SK-N-SH treated with all-trans-retinoic acid at 6 μM for 48 hours (cell line): ENCODE data around the gene SLC9A7.

Experiments
- ATAC-seq: fragments of 200-7000 bp; cut with Tn5 transposase; 3 replicates; pipeline ENCODE4 v1.9.1; 2020; ENCODE audit warnings: mild to moderate bottlenecking, moderate library complexity
- BACH2 ChIP-seq: fragments of 250-450 bp; sonication (Bioruptor Pico); IDR thresholded peaks from 2 replicates; pipeline ENCODE4 v1.9.0; 2021; ENCODE audit warnings: mild to moderate bottlenecking, borderline replicate concordance
- CREB5 ChIP-seq: fragments of 250-450 bp; sonication (Bioruptor Pico); IDR thresholded peaks from 2 replicates; pipeline ENCODE4 v1.5.1; 2020; ENCODE audit warnings: low read depth, mild to moderate bottlenecking, moderate library complexity
- CSDC2 ChIP-seq: fragments of 250-450 bp; sonication (Bioruptor Pico); IDR thresholded peaks from 2 replicates; pipeline ENCODE4 v1.5.0; 2020; ENCODE audit warnings: mild to moderate bottlenecking, moderate library complexity
- CSRNP3 ChIP-seq: fragments of 250-450 bp; sonication (Bioruptor Pico); IDR thresholded peaks from 2 replicates; pipeline ENCODE4 v1.5.1; 2021; ENCODE audit warnings: mild to moderate bottlenecking, moderate library complexity
- ESRRG ChIP-seq: fragments of 250-450 bp; sonication (Bioruptor Pico); IDR thresholded peaks from 2 replicates; pipeline ENCODE4 v1.6.1; 2021; ENCODE audit warnings: mild to moderate bottlenecking
- GLIS3 ChIP-seq: fragments of 250-450 bp; sonication (Bioruptor Pico); IDR thresholded peaks from 2 replicates; pipeline ENCODE4 v1.5.0; 2020; ENCODE audit warnings: mild to moderate bottlenecking, moderate library complexity
- ISL1 ChIP-seq: fragments of 250-450 bp; sonication (Bioruptor Pico); IDR thresholded peaks from 2 replicates; pipeline ENCODE4 v2.1.2; 2022; ENCODE audit warnings: mild to moderate bottlenecking, moderate library complexity
- OSR1 ChIP-seq: fragments of 250-450 bp; sonication (Bioruptor Pico); IDR thresholded peaks from 2 replicates; pipeline ENCODE4 v1.8.0; 2022; ENCODE audit warnings: moderate library complexity, mild to moderate bottlenecking, inconsistent platforms
- PATZ1 ChIP-seq: fragments of 250-450 bp; sonication (Bioruptor Pico); IDR thresholded peaks from 2 replicates; pipeline ENCODE4 v1.8.0; 2020; ENCODE audit warnings: mild to moderate bottlenecking, moderate library complexity, borderline replicate concordance
- POU6F1 ChIP-seq: fragments of 250-450 bp; sonication (Bioruptor Pico); IDR thresholded peaks from 2 replicates; pipeline ENCODE4 v1.8.0; 2021; ENCODE audit warnings: low read depth, mild to moderate bottlenecking, moderate library complexity, borderline replicate concordance
- PPARA ChIP-seq: fragments of 250-450 bp; sonication (Bioruptor Pico); IDR thresholded peaks from 2 replicates; pipeline ENCODE4 v1.5.0; 2020; ENCODE audit warnings: mild to moderate bottlenecking, borderline replicate concordance
- RARB ChIP-seq: fragments of 250-450 bp; sonication (Bioruptor Pico); IDR thresholded peaks from 2 replicates; pipeline ENCODE4 v1.8.0; 2021; ENCODE audit warnings: mild to moderate bottlenecking, moderate library complexity
- TCF4 ChIP-seq: fragments of 250-450 bp; sonication (Bioruptor Pico); IDR thresholded peaks from 2 replicates; pipeline ENCODE4 v1.8.0; 2021; ENCODE audit warnings: mild to moderate bottlenecking, moderate library complexity, borderline replicate concordance
- TOX ChIP-seq: fragments of 250-450 bp; sonication (Bioruptor Pico); IDR thresholded peaks from 2 replicates; pipeline ENCODE4 v1.8.0; 2021; ENCODE audit warnings: mild to moderate bottlenecking, moderate library complexity, borderline replicate concordance
- TSHZ2 ChIP-seq: fragments of 250-450 bp; sonication (Bioruptor Pico); IDR thresholded peaks from 2 replicates; pipeline ENCODE4 v1.5.0; 2020; ENCODE audit warnings: mild to moderate bottlenecking, moderate library complexity
- ZC3H10 ChIP-seq: fragments of 250-450 bp; sonication (Bioruptor Pico); IDR thresholded peaks from 2 replicates; pipeline ENCODE4 v1.5.1; 2021; ENCODE audit warnings: mild to moderate bottlenecking, moderate library complexity
- ZFP3 ChIP-seq: fragments of 250-450 bp; sonication (Bioruptor Pico); IDR thresholded peaks from 2 replicates; pipeline ENCODE4 v1.5.0; 2020; ENCODE audit warnings: mild to moderate bottlenecking, moderate library complexity
- ZFP30 ChIP-seq: fragments of 450-650 bp; formaldehyde crosslinking; IDR thresholded peaks from 2 replicates; pipeline ENCODE4 v1.5.0; 2022; ENCODE audit warnings: mild to moderate bottlenecking, moderate library complexity
- ZNF565 ChIP-seq: fragments of 450-650 bp; formaldehyde crosslinking; conservative IDR thresholded peaks from 2 replicates; pipeline ENCODE4 v1.5.0; 2020; ENCODE audit warnings: low read depth, mild to moderate bottlenecking, moderate library complexity
- ZNF70 ChIP-seq: fragments of 450-650 bp; formaldehyde crosslinking; IDR thresholded peaks from 2 replicates; pipeline ENCODE4 v1.5.0; 2020; ENCODE audit warnings: mild to moderate bottlenecking, moderate library complexity
- ZNF8 ChIP-seq: fragments of 450-650 bp; formaldehyde crosslinking; IDR thresholded peaks from 2 replicates; pipeline ENCODE4 v1.5.0; 2020; ENCODE audit warnings: mild to moderate bottlenecking, moderate library complexity

SLC9A7 gene

GRCh38 chrX:46574774-46575381, 184.0 kb downstream of the SLC9A7 start (continued):
- TF ChIP-seq POU6F1 (CRISPR knock-in tag) (no peak), ZFP3 (CRISPR knock-in tag) (no peak), TSHZ2 (CRISPR knock-in tag) (no peak), PPARA (no peak)

GRCh38 chrX:46573892-46574773, 184.8 kb downstream of the SLC9A7 start:
- TF ChIP-seq ZNF565 (CRISPR knock-in tag): no peak
- no peak for TF ChIP-seq ZC3H10 (CRISPR knock-in tag)
- no peak for TF ChIP-seq ISL1
- TF ChIP-seq BACH2 (CRISPR knock-in tag): no peak
- TF ChIP-seq CSRNP3 (CRISPR knock-in tag): no peak
- no peak for TF ChIP-seq ESRRG
- TF ChIP-seq GLIS3 (CRISPR knock-in tag): no peak
- TF ChIP-seq TCF4: no peak
- TF ChIP-seq OSR1 (CRISPR knock-in tag): no peak
- no peak for TF ChIP-seq TOX (CRISPR knock-in tag)
- peak; percentile 59 for ATAC-seq

- ATAC-seq: peak; percentile 90
- TF ChIP-seq OSR1 (CRISPR knock-in tag) (no peak), TSHZ2 (CRISPR knock-in tag) (no peak), TOX (CRISPR knock-in tag) (no peak), ZNF70 (CRISPR knock-in tag) (no peak), GLIS3 (CRISPR knock-in tag) (no peak), ZFP30 (no peak), ZFP3 (CRISPR knock-in tag) (no peak), CREB5 (no peak), ISL1 (no peak), ZC3H10 (CRISPR knock-in tag) (no peak), CSDC2 (CRISPR knock-in tag) (no peak), ESRRG (no peak), PPARA (no peak), PATZ1 (no peak), POU6F1 (CRISPR knock-in tag) (no peak), RARB (CRISPR knock-in tag) (no peak), TCF4 (no peak), ZNF8 (no peak), BACH2 (CRISPR knock-in tag) (no peak)
- TF ChIP-seq, all 23 proteins: peak for 0
Measured at GRCh38 chrX:46573331-46573891, 185.5 kb downstream of the SLC9A7 start, which contains the start of gene CHST7. CHST7 (plus strand) TSS chrX:46573765; CDS start chrX:46573932, 167 bp downstream.
